ENCODE results near the gene PCNX4. TPM values are rescaled to one million over a fixed set of nuclear protein-coding genes. Genes with fewer than 3 reads are reported as not detected.

PCNX4 gene
- total RNA-seq, 2 donors from 2014 or later, result 49.9 to 136 TPM

- WGBS, result 93% methylated on average over 1 of the region's 1 CpG
These were observed 87.1 kb downstream of the PCNX4 start for GRCh38 chr14:60178820-60179219.

GRCh38 chr14:60179431-60179869 is 87.7 kb downstream of the PCNX4 start:
- 51% methylated on average over 3 of the region's 3 CpGs for WGBS
- no peak for DNase-seq (ENCODE audit: low spot score)
- no peak for TF ChIP-seq POLR2AphosphoS5 (IDR thresholded peaks at IDR 0.05)
- no peaks in the 10 kb centered on the region for H3K27me3 ChIP-seq (replicated peaks; ENCODE audit: insufficient read depth)
- no peaks in the 10 kb centered on the region for H3K4me1 ChIP-seq (replicated peaks)
- H3K9me3 ChIP-seq, result no peaks in the 10 kb centered on the region
- intact Hi-C loops (cut with DNase I), result no loop called here
- no peak overlapping the region for H3K4me3 ChIP-seq
- no peak overlapping the region for H3K27ac ChIP-seq
- H3K36me3 ChIP-seq, result no peaks in the 10 kb centered on the region

More at GRCh38 chr14:60178820-60179219, 87.1 kb downstream of the PCNX4 start:
- intact Hi-C loops (cut with DNase I), result no loop called here
- TF ChIP-seq CTCF (IDR thresholded peaks at IDR 0.05) (no peak), POLR2AphosphoS5 (IDR thresholded peaks at IDR 0.05) (no peak)
- H3K4me3 ChIP-seq, result no peak overlapping the region
- H3K27ac ChIP-seq, result no peak overlapping the region
- no peaks in the 10 kb centered on the region for H3K9me3 ChIP-seq
- no peaks in the 10 kb centered on the region for H3K4me1 ChIP-seq (replicated peaks)
- no peaks in the 10 kb centered on the region for H3K27me3 ChIP-seq (replicated peaks; ENCODE audit: insufficient read depth)
- DNase-seq (ENCODE audit: low spot score), result no peak
- H3K36me3 ChIP-seq, result no peaks in the 10 kb centered on the region

GRCh38 chr14:60183138-60183537 is 91.4 kb downstream of the PCNX4 start:
- Histone ChIP-seq H3K4me1 (replicated peaks) (no peaks in the 10 kb centered on the region), H3K36me3 (no peaks in the 10 kb centered on the region), H3K27ac (no peak overlapping the region), H3K27me3 (replicated peaks; ENCODE audit: insufficient read depth) (no peaks in the 10 kb centered on the region), H3K4me3 (no peak overlapping the region), H3K9me3 (no peaks in the 10 kb centered on the region)
- no peak for DNase-seq (ENCODE audit: low spot score)
- WGBS, result 95% methylated on average over 3 of the region's 3 CpGs
- intact Hi-C loops (cut with DNase I), result loop anchor here (1.0 to 5.0 kb wide), 2 partner anchors 119 to 216 kb away; no protein-coding TSS in a partner anchor
- TF ChIP-seq CTCF (IDR thresholded peaks at IDR 0.05), result no peak
- no peak for TF ChIP-seq POLR2AphosphoS5 (IDR thresholded peaks at IDR 0.05)
- no peak for TF ChIP-seq POLR2A (IDR thresholded peaks at IDR 0.05)

- no peak for DNase-seq (ENCODE audit: low spot score)
- Histone ChIP-seq H3K4me1 (replicated peaks) (no peaks in the 10 kb centered on the region), H3K36me3 (no peaks in the 10 kb centered on the region), H3K4me3 (peak overlapping the region; percentile 10 to 22), H3K27me3 (replicated peaks; ENCODE audit: insufficient read depth) (no peaks in the 10 kb centered on the region), H3K9me3 (no peaks in the 10 kb centered on the region), H3K27ac (peak overlapping the region; percentile 29 to 58)
- intact Hi-C loops (cut with DNase I), result loop anchor here (1.0 to 5.0 kb wide), 2 partner anchors 119 to 216 kb away; no protein-coding TSS in a partner anchor
- TF ChIP-seq CTCF (IDR thresholded peaks at IDR 0.05), result no peak
- no peak for TF ChIP-seq POLR2AphosphoS5 (IDR thresholded peaks at IDR 0.05)
- TF ChIP-seq POLR2A (IDR thresholded peaks at IDR 0.05), result no peak
- 39% methylated on average over 1 of the region's 1 CpG for WGBS
These were observed 92.0 kb downstream of the PCNX4 start for GRCh38 chr14:60183741-60184140.

- Histone ChIP-seq H3K27me3 (replicated peaks; ENCODE audit: insufficient read depth) (no peaks in the 10 kb centered on the region), H3K36me3 (no peaks in the 10 kb centered on the region), H3K27ac (peak overlapping the region; percentile 29 to 58), H3K4me3 (peak overlapping the region; percentile 10 to 22), H3K9me3 (no peaks in the 10 kb centered on the region), H3K4me1 (replicated peaks) (no peaks in the 10 kb centered on the region)
- peak; percentile 60 to 93 (median 84) for TF ChIP-seq CTCF (IDR thresholded peaks at IDR 0.05)
- peak; percentile 7 for TF ChIP-seq POLR2AphosphoS5 (IDR thresholded peaks at IDR 0.05)
- no peak for TF ChIP-seq POLR2A (IDR thresholded peaks at IDR 0.05)
- no peak for DNase-seq (ENCODE audit: low spot score)
- WGBS, result 1% methylated on average over 5 of the region's 5 CpGs
- intact Hi-C loops (cut with DNase I), result loop anchor here (5.0 kb wide), 1 partner anchor 217 kb away; no protein-coding TSS in a partner anchor
These were observed 92.6 kb downstream of the PCNX4 start for GRCh38 chr14:60184146-60184904.

Measured in prostate gland (tissue), 2 donors.